ENCODE data around the gene TTC21B.
A peak's percentile ranks its signal among the peaks of the same experiment; 100 is the strongest.

TTC21B gene

GRCh38 chr2:165888171-165888570 lies 65.4 kb downstream of the TTC21B start:
- in situ Hi-C loops (cut with MboI; ENCODE audit: low sequenced_read_pairs, unreplicated experiment), result no loop called here
- TF ChIP-seq CTCF (IDR thresholded peaks at IDR 0.05; ENCODE audit: borderline replicate concordance, control extremely low read depth, extremely low read depth, insufficient read depth, missing control alignments), result no peak
- no peak for DNase-seq (ENCODE audit: low spot score)

GRCh38 chr2:165886487-165887146 lies 67.0 kb downstream of the TTC21B start:
- no peak for DNase-seq (ENCODE audit: low spot score)

GRCh38 chr2:165877565-165878550 lies 75.7 kb downstream of the TTC21B start:
- no peak for TF ChIP-seq CTCF (IDR thresholded peaks at IDR 0.05; ENCODE audit: borderline replicate concordance, control extremely low read depth, extremely low read depth, insufficient read depth, missing control alignments)
- peak; percentile 16 for DNase-seq (ENCODE audit: low spot score)
- in situ Hi-C loops (cut with MboI; ENCODE audit: low sequenced_read_pairs, unreplicated experiment), result no loop called here

More at GRCh38 chr2:165886487-165887146, 67.0 kb downstream of the TTC21B start:
- in situ Hi-C loops (cut with MboI; ENCODE audit: low sequenced_read_pairs, unreplicated experiment), result no loop called here
- no peak for TF ChIP-seq CTCF (IDR thresholded peaks at IDR 0.05; ENCODE audit: borderline replicate concordance, control extremely low read depth, extremely low read depth, insufficient read depth, missing control alignments)

GRCh38 chr2:165876712-165877111 lies 76.9 kb downstream of the TTC21B start:
- in situ Hi-C loops (cut with MboI; ENCODE audit: low sequenced_read_pairs, unreplicated experiment), result no loop called here

GRCh38 chr2:165876269-165876668 lies 77.3 kb downstream of the TTC21B start:
- in situ Hi-C loops (cut with MboI; ENCODE audit: low sequenced_read_pairs, unreplicated experiment), result no loop called here
- TF ChIP-seq CTCF (IDR thresholded peaks at IDR 0.05; ENCODE audit: borderline replicate concordance, control extremely low read depth, extremely low read depth, insufficient read depth, missing control alignments), result no peak
- DNase-seq (ENCODE audit: low spot score), result no peak

More at GRCh38 chr2:165876712-165877111, 76.9 kb downstream of the TTC21B start:
- DNase-seq (ENCODE audit: low spot score), result no peak
- no peak for TF ChIP-seq CTCF (IDR thresholded peaks at IDR 0.05; ENCODE audit: borderline replicate concordance, control extremely low read depth, extremely low read depth, insufficient read depth, missing control alignments)

- in situ Hi-C loops (cut with MboI; ENCODE audit: low sequenced_read_pairs, unreplicated experiment), result loop anchor here (25.0 kb wide), 1 partner anchor 462 kb away; no protein-coding TSS in a partner anchor
- peak; percentile 64 for TF ChIP-seq CTCF (IDR thresholded peaks at IDR 0.05; ENCODE audit: borderline replicate concordance, control extremely low read depth, extremely low read depth, insufficient read depth, missing control alignments)
- peak; percentile 50 for DNase-seq (ENCODE audit: low spot score)
Measured at GRCh38 chr2:165874445-165875039, 79.0 kb downstream of the TTC21B start.
